T-helper 1 cell treated with Interleukin-12 subunit alpha and Interleukin-12 subunit beta and Interleukin-4 antibody, amounts not matched to agents 30 μg/mL and 1 μg/mL, for 36 hours (primary cell): Measurements from ENCODE around the gene MSI2.

Experiments used
- H3K27ac Mint-ChIP-seq: one replicate; pipeline ENCODE4 v1.8.0; 2021; ENCODE audit warnings: mild to moderate bottlenecking, mixed read lengths
- H3K27me3 Mint-ChIP-seq: one replicate; pipeline ENCODE4 v1.8.0; 2021; ENCODE audit warnings: low read depth, mixed read lengths
- H3K36me3 Mint-ChIP-seq: one replicate; pipeline ENCODE4 v1.8.0; 2021; ENCODE audit warnings: low read depth, mixed read lengths
- H3K4me1 Mint-ChIP-seq: one replicate; pipeline ENCODE4 v1.8.0; 2021; ENCODE audit warnings: low read depth, mixed read lengths
- H3K4me3 Mint-ChIP-seq: one replicate; pipeline ENCODE4 v1.8.0; 2021; ENCODE audit warnings: mild to moderate bottlenecking, moderate library complexity, mixed read lengths
- H3K9me3 Mint-ChIP-seq: one replicate; pipeline ENCODE4 v1.8.0; 2021; ENCODE audit warnings: mixed read lengths

The MSI2 gene

GRCh38 chr17:57302690-57303465 is 46.6 kb downstream of the MSI2 start:
- Mint-ChIP-seq H3K36me3 (peaks cover 56% of the 10 kb centered on the region), H3K27me3 (no peaks in the 10 kb centered on the region), H3K9me3 (peaks cover 23% of the 10 kb centered on the region), H3K27ac (peak overlapping the region; percentile 21), H3K4me3 (no peak overlapping the region), H3K4me1 (peaks cover 21% of the 10 kb centered on the region)

GRCh38 chr17:57305144-57305728 is 48.9 kb downstream of the MSI2 start:
- Mint-ChIP-seq H3K27me3 (no peaks in the 10 kb centered on the region), H3K4me3 (no peak overlapping the region), H3K9me3 (peaks cover 5% of the 10 kb centered on the region), H3K27ac (no peak overlapping the region), H3K4me1 (peaks cover 28% of the 10 kb centered on the region), H3K36me3 (peaks cover 40% of the 10 kb centered on the region)

- Mint-ChIP-seq H3K4me3 (no peak overlapping the region), H3K4me1 (peaks cover 32% of the 10 kb centered on the region), H3K27ac (no peak overlapping the region), H3K9me3 (no peaks in the 10 kb centered on the region), H3K36me3 (peaks cover 35% of the 10 kb centered on the region), H3K27me3 (no peaks in the 10 kb centered on the region)
These were observed 49.7 kb downstream of the MSI2 start for GRCh38 chr17:57305908-57306504.

- Mint-ChIP-seq H3K4me3 (no peak overlapping the region), H3K9me3 (no peaks in the 10 kb centered on the region), H3K27ac (no peak overlapping the region), H3K4me1 (peaks cover 16% of the 10 kb centered on the region), H3K27me3 (no peaks in the 10 kb centered on the region), H3K36me3 (peaks cover 21% of the 10 kb centered on the region)
These were observed 52.3 kb downstream of the MSI2 start for GRCh38 chr17:57308543-57309186.

- H3K27ac Mint-ChIP-seq: peak overlapping the region; percentile 2
- H3K4me3 Mint-ChIP-seq: no peak overlapping the region
- peaks cover 22% of the 10 kb centered on the region for H3K36me3 Mint-ChIP-seq
- no peaks in the 10 kb centered on the region for H3K27me3 Mint-ChIP-seq
- H3K9me3 Mint-ChIP-seq: no peaks in the 10 kb centered on the region
- peaks cover 16% of the 10 kb centered on the region for H3K4me1 Mint-ChIP-seq
These were observed 53.2 kb downstream of the MSI2 start for GRCh38 chr17:57309479-57309878.

GRCh38 chr17:57311281-57312216 is 55.2 kb downstream of the MSI2 start:
- Mint-ChIP-seq H3K27ac (no peak overlapping the region), H3K4me1 (peaks cover 16% of the 10 kb centered on the region), H3K4me3 (no peak overlapping the region), H3K36me3 (peaks cover 18% of the 10 kb centered on the region), H3K9me3 (no peaks in the 10 kb centered on the region), H3K27me3 (no peaks in the 10 kb centered on the region)

GRCh38 chr17:57312242-57312641 is 55.9 kb downstream of the MSI2 start:
- no peaks in the 10 kb centered on the region for H3K27me3 Mint-ChIP-seq
- peaks cover 18% of the 10 kb centered on the region for H3K36me3 Mint-ChIP-seq
- H3K27ac Mint-ChIP-seq: no peak overlapping the region
- no peaks in the 10 kb centered on the region for H3K9me3 Mint-ChIP-seq
- peaks cover 16% of the 10 kb centered on the region for H3K4me1 Mint-ChIP-seq
- H3K4me3 Mint-ChIP-seq: no peak overlapping the region

- Mint-ChIP-seq H3K36me3 (peaks cover 16% of the 10 kb centered on the region), H3K27me3 (no peaks in the 10 kb centered on the region), H3K27ac (no peak overlapping the region), H3K9me3 (no peaks in the 10 kb centered on the region), H3K4me3 (no peak overlapping the region), H3K4me1 (peaks cover 16% of the 10 kb centered on the region)
These were observed 56.9 kb downstream of the MSI2 start for GRCh38 chr17:57313097-57313835.

- Mint-ChIP-seq H3K27me3 (no peaks in the 10 kb centered on the region), H3K27ac (no peak overlapping the region), H3K4me3 (no peak overlapping the region), H3K9me3 (no peaks in the 10 kb centered on the region), H3K4me1 (peaks cover 14% of the 10 kb centered on the region), H3K36me3 (peaks cover 15% of the 10 kb centered on the region)
These were observed 59.0 kb downstream of the MSI2 start for GRCh38 chr17:57315061-57316015.

- H3K27ac Mint-ChIP-seq: no peak overlapping the region
- H3K4me1 Mint-ChIP-seq: peaks cover 9% of the 10 kb centered on the region
- no peaks in the 10 kb centered on the region for H3K27me3 Mint-ChIP-seq
- no peaks in the 10 kb centered on the region for H3K9me3 Mint-ChIP-seq
- H3K4me3 Mint-ChIP-seq: no peak overlapping the region
- H3K36me3 Mint-ChIP-seq: peaks cover 12% of the 10 kb centered on the region
These were observed 60.0 kb downstream of the MSI2 start for GRCh38 chr17:57316361-57316760.

- Mint-ChIP-seq H3K4me3 (no peak overlapping the region), H3K27me3 (no peaks in the 10 kb centered on the region), H3K9me3 (no peaks in the 10 kb centered on the region), H3K27ac (no peak overlapping the region), H3K4me1 (peaks cover 9% of the 10 kb centered on the region), H3K36me3 (peaks cover 12% of the 10 kb centered on the region)
These were observed 60.8 kb downstream of the MSI2 start for GRCh38 chr17:57317079-57317478.

GRCh38 chr17:57318913-57319312 is 62.6 kb downstream of the MSI2 start:
- peaks cover 9% of the 10 kb centered on the region for H3K4me1 Mint-ChIP-seq
- H3K27ac Mint-ChIP-seq: no peak overlapping the region
- no peaks in the 10 kb centered on the region for H3K9me3 Mint-ChIP-seq
- H3K27me3 Mint-ChIP-seq: no peaks in the 10 kb centered on the region
- H3K4me3 Mint-ChIP-seq: no peak overlapping the region
- H3K36me3 Mint-ChIP-seq: peaks cover 10% of the 10 kb centered on the region

GRCh38 chr17:57319806-57320205 is 63.5 kb downstream of the MSI2 start:
- Mint-ChIP-seq H3K4me3 (no peak overlapping the region), H3K36me3 (peaks cover 10% of the 10 kb centered on the region), H3K27ac (no peak overlapping the region), H3K27me3 (no peaks in the 10 kb centered on the region), H3K9me3 (no peaks in the 10 kb centered on the region), H3K4me1 (peaks cover 8% of the 10 kb centered on the region)
